Activated T-helper 1 cell treated with anti-CD3 and anti-CD28 coated beads, Interleukin-2, amount 50 U/mL, for 16 hours (primary cell): ENCODE measurements around the gene USP12.
A peak's percentile ranks its signal among the peaks of the same experiment; 100 is the strongest.

Experiments used
- DNase-seq, 2 donors: peaks; one replicate each; pipeline ENCODE4 v3.0.0-alpha.2; 2020; ENCODE audit warnings: low read depth in 1 of 2, low spot score in 1 of 2

Gene USP12

DNA sequence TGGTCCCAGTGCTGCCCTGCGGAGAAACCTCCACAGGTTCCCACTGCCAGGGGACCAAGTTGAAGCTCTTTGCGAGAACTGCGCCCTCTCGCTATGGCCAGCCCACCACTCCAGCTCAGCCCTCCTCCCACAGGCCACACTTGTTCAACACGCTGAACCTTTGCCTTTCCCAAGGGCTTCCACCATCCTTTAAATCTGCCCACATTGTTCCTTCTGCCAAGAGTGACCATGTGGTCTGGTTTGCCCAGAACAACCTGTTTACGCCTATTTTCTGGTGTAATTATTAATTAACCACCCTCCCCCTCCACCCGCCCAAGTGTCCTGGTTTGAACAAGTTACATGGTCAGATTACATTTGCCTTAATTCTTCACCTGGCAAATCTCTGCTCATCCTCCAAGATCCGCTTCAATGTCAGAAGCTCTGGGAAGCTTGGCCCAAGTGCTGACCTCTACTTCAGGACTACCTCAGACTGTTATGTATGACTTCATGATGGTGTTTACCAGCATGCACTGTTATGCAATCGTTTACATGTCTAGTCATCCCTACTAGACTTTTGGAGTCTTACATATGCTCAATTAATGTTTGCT lies 12.0 kb upstream of the USP12 start:
- no peak for DNase-seq

DNA sequence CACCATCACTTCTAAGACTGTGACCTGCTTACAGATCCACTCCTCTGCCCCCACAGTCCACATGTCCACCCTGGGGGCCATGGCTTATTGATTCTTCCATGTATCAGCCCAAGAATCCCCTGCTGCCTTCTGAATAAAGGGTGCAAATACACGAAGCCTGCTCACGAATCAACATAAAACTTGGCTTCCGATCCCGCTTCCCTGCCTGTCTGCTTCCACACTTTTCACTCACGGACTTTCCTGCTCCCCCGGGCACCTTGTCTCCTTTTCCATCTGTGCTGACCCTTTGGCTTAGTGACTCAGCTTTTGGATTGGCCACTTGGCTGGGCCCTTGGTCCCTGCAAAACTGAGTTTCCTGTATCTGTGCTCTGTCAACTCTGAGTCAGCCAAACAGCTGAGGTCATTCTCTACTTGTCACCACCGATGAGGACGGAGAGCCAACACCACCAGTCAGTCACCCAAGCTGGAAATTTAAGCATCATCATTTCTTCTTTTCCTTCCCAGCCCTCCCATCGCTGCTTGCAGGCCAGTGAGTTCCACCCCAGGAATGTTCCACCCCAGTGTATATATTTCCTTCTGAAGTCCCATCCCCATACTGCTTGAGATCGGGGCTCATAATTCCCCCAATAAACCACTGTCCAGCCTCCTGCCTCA lies 11.4 kb upstream of the USP12 start:
- DNase-seq = no peak

DNA sequence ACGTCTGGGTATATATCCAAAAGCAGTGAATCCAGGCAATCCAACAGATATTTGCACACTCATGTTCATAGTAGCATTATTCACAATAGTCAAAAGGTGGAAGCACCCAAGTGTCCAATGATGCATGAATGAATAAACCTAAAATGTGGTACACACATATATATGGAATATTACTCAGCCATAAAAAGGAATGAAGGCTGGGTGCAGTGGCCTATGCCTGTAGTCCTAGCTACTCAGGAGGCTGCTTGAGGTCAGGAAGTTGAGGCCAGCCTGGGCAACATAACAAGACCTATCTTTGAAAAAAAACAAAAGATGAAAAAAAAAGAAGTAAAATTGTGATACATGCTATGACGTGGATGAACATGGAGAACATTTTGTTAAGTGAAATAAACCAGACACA lies 10.4 kb upstream of the USP12 start:
- no peak for DNase-seq

DNA sequence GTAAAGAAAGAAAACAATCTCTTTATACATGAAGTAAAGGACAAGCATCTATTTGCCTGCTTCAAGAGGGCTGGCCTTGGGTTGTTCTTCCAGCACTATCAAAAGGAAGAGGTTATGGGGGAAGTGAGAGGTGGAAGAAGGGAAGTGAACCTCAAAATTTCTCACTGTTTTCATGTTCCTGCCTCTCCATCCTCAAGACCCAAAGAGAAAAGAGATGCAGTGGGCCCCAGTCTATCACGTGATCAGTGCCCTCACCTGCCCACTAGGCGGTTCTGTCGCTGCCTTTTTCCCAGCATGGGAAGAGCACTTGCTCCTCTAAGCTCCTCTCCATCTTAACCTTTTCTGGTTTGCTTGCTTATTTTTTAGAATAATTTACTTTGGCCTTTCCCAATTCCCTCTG lies 6.2 kb upstream of the USP12 start:
- no peak for DNase-seq

DNA sequence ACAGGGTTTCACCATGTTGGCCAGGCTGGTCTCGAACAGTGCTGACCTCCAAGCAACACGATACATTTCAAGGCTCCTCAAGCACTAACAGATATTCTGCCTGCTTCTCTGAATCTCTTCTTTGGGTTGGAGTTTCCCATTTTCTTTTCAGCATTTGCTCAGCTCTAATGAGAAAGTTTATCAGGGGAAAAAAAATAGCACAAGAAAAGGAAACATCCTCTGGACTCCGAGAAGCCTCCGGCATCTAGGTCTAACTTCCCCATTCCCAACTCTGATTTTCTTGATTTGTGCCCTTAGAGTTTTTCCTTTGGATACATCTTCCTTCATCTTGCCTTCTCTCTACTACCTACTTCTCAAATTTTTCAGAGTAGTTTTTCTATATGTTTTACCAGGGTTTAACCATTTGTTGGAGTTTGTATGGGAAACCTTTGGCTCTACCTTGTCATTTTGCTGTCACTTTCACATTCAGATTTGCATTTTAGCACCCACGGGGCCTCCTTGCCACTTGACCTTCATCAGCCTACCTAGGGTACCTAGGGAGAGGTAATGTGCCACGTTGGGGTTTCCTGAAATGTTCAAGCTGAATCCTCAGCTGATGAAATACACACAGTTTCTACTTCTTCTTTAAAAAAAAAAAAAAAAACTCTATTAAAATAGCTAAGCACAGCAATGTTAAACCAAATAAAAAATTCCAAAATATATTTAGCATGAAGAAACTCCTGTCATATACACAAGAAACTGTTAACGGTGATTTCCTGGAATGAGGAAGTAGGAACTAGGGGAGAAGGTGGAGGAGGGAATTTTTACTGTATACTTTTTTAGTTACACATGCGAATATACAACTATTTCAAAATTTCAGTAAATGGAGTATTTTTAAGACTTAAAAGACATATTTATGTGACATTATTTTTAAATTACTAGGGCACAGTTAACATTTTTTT lies 5.1 kb upstream of the USP12 start:
- no peak for DNase-seq

DNA sequence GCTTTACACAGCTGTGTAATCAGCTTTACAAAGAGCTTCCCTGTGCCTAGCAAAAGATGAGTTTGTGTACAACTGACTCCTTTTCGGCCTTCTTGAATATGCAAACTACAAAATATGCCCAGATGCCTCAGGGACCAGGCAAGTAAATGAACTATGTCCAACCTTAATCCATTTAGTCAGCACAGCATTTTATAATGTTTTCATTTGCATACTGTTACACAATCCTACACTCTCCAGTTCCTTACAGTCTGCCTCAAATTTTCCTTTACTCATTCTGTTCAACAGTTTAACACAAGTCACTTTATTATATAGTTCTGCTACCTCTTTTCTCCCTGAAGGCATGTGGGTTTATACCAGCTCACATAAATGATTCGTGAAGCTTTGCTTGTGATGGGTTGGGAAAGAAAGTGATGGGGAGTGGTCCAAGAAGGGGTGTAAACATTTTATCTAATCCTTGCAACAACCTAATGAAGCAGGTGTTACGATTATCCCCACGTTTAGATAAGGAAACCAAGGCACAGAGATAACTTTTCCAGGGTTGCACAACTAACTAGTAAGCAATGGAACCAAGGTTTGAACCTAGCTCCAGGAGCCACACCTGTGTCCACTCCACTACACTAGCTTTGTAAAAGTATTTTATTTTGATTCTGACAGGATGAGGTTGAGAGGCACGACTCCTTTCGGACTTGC lies 3.3 kb upstream of the USP12 start:
- DNase-seq = no peak

DNA sequence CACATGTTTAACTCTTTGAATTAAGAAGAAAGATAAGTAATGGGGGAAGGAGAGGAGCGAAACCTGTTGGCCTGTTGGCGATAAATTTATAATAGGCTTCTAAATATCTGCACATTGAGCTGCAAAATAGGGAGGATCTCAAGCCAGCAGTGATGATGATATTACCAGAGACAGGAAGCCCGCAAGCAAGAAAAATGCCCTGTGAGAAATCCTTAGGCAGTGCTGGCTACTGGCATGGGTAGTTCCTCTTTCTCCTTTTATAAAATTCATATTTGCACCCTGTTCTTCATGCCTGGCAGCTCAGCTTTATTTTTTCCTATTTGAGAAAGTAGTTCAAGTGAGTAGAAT lies 858 bp upstream of the USP12 start:
- DNase-seq = no peak

DNA sequence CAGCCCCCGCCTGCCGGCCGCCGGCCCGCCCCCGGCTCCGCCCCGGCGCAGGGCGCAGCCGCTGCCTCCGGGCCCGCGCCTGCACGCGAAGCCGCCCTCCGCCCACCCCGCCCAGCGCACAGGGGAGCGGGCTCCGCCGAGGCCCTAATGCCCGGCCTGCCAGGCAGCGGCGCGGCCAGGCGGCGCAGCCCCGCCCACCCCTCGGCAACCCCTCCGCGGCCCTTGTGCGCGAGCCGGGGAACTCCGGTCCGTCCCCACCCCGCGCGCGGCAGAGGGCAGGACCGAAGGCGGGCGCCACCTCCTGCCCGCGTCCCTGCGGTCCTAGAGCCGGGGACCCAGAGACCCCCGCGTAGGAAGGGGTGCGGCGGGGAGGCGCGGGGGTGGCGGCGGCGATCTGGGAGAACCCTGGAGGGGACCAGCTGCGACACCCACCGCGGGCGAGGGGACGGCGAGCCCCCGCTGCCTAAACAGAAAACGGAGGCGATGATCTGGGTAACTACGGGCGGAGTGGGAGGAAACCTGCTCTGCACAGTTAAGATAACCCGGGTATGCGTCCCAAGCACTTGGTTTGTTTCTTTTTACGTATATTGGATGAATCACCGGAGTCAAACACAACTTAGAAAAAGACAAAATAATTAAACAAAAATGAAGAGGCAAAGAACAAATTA lies 350 bp upstream of the USP12 start:
- DNase-seq = peak; percentile 84 to 89

DNA sequence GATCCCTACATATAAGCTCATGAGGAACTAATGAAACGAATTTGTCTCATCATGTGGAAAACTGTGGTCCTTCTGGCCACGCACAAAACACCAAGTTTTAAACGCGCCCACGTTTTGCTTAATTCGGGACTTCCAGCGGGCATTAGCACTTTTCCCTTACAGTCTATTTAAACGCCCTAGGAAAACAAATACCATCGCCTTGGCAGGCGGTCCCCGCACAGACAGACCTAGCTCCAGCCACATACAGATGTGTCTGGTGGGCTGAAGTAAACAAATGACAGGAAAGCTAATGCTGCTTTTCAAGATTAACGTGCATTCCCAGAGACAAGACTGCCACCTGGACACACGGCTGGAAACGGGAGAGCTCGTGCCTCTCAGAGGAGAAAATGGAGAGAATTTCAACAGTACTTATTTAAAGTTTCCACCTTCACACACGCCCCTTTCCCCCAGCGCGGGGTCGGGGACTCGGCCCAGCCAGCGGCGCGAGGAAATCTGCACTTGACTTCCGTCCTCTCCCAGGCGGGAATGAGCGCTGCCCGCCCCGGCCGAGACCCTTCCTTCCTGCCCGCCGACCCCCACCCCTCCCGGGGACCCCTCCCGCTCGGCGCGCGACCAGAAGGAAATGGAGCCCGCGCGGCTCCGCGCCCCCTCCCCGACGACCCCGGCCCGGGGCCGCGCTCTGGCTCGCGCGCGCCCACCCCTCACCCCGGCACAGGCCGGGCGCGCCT lies 931 bp downstream of the USP12 start:
- DNase-seq = peak in 1 of 2 donors; percentile 25

DNA sequence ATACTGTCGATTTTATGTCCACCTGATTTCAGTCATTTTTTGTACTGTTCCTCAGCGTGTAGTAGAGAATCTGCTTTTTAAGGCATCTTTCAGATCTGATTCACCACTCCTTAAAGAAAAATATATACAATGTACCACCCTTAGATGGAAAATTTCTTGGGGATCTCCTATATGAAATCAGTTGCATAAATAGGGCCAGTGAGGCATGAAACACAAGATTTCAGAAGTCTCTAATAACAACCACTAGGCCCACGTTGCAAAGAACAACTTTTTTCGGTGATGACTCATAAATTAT lies 1.4 kb downstream of the USP12 start:
- no peak for DNase-seq

DNA sequence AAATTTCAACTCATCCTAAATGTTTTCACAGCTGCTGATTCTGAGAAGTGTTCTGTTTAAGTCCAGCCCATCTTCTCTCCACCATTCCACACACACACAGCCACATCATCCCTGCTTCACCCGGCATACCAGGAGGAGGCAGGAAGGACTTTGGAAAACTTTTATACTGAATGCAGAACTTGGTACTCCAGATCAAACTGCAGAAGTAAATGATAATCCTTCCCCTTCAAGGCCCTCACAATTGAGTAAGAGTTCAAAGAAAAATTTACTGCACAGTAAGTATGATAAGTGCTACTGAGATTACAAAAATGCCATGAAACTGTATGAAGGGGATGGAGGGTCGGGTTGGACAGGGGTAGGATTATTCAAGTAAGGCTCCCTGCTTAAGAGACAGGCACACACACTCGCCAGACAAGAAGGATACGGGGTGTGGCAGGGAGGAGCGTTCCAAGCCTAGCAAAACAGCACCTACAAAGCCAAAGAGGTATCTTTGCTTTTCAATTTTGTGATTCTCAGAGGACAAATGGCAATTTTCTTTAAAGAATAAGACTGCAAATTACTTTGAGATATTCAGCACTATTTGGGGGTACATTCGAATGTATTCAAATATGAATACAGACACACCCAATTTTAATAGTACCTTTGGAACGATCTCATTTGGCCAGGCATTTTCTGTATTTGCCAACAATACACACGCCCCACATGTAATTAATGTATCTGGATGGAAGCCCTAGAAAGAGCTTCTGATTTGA lies 2.5 kb downstream of the USP12 start:
- DNase-seq = no peak

DNA sequence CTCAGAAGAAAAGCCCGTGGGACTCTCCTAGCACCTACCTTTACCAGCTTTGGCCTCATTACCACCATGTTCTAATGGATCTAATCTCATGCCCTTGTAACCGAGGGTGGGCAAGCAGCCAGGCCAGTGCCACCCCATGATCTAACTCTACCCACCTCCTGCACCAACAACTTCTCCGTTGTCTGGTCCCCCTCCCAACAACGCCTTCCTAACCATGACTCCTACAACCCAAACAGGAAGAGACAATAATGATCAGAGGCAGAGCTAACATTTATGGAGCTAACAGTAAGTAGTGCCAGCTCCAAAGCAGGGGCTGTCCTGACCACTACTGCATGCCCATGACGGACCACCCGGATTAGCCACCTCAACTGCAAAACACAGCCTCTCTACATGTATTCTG lies 3.5 kb downstream of the USP12 start:
- DNase-seq = no peak

DNA sequence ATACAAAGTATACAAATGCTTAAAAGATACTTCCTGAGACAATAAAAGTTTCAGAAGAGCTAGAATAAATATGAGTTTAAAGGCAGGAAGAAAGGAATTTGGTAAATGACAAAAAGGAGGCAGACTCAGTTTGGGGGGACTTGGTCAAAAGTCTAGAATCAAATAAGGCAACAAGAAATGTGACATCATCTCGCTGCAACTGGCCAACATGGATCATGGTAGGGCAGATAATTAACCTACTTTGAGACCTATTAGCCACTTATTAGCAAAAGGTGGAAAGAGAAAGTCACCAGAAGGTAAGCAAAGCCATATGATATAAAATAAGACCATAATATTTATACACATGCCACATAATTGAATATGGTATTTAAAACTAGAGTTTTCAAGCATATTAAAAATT lies 5.3 kb downstream of the USP12 start:
- no peak for DNase-seq

DNA sequence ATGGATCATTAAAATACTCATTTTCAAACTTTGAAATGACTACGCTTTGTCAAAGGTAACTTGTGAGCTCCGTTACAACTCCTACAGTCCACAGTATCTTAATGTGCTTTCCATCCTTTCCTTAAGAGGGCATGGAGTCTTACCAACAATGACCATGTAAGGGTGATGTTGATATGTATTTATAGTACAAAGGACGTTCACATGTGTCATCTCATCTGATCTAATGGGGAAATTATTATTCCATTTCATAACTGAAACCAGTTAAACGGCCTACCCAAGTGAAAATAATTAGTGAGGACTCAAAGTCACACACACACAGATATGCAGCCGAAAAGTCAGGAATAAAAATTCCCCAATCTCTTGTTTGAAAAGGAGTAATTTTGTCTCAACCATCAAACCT lies 9.6 kb downstream of the USP12 start:
- no peak for DNase-seq

DNA sequence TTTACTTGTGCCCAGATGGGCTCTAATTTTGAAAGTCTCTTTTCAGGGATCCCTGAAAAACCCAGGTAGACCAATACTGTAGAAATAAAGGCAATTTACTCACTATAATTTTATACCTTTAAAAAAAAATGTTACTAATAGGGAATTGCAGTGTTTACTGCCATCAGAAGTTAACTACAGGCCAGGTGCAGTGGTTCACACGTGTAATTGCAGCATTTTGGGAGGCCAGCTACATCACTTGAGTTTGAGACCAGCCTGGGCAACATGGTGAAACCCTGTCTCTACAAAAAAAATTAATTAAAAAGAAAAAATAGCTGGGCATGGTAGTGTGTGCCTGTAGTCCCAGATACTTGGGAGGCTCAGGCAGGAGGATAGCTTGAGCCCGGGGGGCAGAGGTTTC lies 10.2 kb downstream of the USP12 start:
- DNase-seq = no peak

DNA sequence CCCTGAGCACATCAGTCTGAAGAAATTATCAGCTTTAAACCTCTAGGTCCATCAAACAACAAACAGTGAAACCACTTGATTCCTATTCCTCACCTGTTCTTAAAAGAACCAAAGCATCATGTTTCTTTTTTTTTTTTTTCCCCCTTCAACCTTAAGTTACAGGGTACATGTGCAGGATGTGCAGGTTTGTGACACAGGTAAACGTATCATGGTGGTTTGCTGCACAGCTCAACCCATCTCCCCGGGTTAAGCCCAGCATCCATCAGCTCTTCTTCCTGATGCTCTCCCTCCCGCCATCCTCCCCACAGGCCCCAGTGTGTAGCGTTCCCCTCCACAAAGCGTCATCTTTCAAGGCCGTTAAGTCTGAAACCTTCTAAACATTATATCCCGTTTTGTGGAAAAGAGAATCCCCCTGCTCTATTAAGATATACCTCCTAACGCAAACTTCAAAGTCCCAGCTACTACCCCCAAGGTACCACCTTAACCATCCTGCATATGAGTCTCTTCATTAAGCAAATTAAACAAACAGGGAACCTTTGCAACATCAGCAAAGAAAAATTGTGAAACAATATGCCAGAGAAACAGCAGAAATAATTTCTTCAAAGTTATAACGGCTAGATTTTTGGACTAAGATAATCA lies 10.8 kb downstream of the USP12 start:
- no peak for DNase-seq

DNA sequence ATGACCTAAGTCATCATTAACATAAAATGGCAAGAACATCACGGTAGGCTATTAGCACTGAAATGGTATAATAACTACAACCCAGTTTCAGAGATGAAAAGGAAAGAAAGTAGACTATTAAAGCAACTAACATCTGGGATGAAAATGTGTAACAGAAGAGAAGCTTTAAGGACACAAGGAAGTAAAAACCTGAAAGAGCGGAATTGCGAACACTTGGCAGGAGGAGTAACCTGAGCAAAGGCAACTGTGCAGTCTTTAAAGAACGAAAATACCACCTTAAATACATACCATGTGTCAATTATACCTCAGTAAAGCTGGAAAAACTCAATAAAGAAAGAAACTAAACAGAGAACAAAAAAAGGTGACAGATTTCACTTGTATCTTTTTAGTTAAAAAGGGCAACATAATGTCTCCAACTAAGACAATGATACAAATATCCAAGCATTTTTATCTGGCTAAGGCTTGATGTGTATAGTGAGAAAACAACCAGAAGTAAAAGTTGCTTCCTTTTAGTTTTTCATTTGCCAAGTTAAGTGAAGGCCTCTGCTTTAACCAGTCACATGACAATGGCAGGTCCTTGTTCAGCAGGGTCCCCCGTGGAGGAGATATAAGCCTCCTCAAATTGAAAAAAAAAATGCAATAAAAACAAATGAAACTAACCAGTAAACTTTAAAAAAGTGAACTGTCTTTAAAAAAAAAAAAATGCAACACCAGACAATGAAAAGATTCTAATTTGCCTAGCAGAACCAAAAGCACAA lies 11.6 kb downstream of the USP12 start:
- DNase-seq = no peak

DNA sequence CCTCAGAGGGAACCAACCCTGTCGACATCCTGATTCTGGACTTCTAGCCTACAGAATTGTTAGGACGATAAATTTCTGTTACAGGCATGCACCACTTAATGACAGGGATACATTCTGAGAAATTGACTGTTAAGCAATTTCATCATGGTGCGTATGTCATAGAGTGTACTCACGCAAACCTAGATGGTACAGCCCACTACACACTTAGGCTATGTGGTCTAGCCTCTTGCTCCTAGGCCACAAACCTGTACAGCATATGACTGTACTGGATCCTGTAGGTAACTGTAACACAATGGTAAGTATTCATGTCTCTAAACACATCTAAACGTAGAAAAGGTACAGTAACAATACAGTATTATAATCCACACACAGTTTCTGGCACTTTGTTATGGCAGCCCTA lies 13.3 kb downstream of the USP12 start:
- DNase-seq = no peak
